Astrocyte of the hippocampus (primary cell): ENCODE results near the gene AFF1.
A peak's percentile ranks its signal among the peaks of the same experiment; 100 is the strongest.

Source experiments
- DNase-seq: peaks from one replicate; pipeline ENCODE4 v3.0.0; 2011; ENCODE audit warnings: low read depth, low spot score

AFF1 gene

DNA sequence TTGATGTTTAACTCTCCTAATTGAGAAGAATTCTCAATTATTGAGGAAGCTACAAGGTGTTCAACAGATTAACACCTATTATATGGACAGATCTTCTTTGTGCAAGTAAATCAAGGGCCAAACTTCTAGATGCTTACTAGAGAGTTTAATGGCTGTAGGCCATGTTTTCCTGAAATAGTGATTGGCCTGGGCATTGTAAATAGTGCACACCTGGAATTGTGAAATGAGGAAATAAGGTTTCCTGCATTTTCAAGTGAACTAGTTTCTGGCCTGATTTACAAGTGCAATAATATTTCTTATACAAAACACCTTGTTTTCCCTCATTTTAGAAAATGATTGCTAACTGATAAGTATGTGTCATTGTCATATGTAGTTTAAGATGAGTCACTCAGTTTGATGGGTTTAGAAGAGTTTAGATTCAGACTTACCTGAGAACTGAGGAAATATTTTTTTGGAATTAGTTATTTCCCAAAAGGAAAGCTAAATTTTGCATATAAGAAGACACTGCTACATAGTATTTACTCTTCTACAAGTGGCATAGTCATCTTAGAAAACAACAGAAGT, 21.2 kb downstream of the AFF1 start:
- DNase-seq, result no peak

DNA sequence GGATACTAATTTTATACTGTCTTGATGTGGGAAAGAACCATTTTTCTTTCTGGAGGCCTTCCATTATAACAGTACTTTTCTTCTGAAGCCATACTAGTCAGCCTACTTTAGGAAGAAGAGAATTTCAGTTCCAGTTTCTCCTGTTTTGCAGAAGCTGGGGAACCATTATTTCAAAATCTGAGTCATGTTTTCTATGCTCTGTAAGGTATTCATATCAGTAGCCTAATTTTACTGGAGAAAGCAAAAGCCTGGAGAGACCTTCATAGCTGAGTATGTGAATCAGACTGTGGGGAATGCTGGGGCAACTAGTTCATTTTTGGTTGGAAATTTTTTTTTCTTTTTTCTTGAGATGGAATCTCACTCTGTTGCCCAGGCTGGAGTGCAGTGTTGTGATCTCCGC, 22.4 kb downstream of the AFF1 start:
- peak; percentile 65 for DNase-seq

DNA sequence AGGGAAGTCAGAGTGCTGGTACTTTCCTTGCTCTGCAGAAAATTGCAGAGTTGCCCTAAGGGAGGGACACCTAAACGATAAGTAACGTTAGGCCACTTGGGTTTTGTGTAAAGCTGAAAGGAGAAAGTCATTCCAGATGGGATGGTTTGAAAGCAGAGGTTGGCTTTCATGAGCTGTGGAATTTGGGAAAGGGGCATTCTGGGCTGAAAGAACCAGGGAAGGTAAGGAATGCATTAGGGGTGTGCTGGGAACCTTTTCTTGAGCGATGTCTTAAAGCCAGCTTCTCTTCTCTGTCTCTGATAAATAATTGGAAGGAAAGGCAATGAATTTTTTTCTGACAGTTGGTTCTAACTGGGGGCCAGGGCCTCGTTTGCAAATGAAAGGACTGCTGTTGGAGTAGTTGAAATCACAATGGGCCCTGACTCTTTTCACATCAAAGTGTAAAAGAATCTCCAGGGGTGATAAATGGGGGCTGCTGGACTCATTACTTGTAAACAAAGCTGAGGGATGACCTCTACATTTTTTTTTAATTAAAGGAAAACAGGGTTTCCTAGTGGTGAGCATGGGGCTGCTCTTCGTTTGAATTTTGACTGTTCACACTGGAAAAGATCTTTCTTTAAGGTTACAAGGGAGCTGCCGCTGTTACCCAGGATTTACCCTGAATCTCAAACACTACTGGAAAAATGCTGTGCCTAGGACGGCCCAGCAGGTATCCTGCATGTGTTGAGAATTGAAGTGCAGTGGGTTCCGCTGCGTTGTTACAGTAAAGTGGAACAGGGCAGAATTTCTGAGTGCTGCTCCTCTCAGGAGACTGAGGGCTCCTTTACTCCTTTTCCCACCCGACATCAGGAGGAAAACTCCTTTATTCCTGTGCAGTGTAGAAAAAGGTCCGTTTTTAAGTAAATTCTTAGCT, 25.0 kb downstream of the AFF1 start:
- peak; percentile 33 for DNase-seq

DNA sequence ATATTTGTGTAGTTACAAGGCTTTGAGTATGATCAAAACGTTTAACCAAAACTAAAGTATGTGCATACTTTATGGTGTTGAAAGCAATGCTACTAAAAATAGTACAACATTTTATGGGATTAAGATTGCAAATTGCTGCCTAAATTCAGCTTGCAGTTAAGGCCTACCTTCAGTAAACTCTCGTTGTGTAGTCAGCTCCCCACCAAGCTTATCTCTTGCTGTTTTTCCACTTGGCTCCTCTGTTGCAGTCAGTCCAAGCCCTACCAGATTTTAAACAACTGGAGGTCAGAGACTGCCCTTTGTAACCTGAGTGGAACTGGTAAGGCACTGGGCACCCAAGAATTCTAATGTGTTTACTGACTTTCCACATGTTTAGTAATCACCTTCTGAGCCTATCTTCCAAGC, 25.7 kb downstream of the AFF1 start:
- DNase-seq, result peak; percentile 17

DNA sequence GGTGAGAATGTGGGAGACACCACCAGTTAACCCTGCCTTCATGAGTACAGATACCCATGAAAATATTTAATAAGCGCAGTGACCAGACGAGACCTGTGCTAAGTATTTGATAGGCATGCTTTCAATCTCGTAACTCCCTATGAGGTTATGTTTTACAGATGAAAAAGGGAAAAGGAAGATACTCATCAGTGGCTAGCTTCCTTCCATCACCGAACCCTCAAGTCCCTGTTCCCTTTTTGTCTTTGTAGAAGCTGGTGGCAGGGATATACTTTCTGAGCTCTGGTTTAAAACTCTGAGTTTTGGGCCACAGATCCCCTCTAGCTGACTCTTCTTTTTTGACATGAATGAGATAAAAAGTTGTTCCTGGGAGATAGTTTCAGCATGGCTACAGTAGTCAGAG, 26.3 kb downstream of the AFF1 start:
- DNase-seq, result no peak

DNA sequence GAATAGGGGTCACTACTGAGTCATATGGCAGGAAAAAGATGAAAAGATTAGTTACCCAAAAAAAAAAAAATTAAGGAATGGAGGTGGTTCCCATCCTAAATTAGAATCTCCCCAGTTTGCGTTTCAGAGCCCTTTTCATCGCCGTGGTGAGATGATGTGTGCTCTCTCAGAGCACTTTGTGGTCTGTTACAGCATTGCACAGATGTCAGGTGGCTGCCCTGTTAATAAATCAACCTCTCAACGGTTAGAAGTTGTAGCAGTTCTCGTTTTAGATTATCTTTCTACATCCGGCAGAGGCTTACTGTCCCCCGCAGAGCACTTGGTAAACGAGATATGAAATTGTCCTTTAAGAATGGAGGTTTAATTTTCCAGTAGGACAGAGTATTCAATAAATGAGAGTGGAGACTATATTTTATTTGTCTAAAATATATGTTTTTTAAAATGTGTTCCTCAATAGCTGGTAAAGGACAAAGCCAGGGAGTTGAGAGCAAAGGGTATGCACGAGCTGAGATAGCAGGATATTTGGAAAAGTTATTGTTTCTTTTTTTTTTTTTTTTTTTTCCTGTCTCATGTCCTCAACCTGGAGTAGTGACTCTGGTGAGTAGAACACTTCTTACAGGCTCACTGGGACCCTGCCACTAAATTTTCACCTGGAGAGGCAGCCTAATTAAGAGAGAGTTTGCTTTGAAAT, 26.9 kb downstream of the AFF1 start:
- DNase-seq, result peak; percentile 52

DNA sequence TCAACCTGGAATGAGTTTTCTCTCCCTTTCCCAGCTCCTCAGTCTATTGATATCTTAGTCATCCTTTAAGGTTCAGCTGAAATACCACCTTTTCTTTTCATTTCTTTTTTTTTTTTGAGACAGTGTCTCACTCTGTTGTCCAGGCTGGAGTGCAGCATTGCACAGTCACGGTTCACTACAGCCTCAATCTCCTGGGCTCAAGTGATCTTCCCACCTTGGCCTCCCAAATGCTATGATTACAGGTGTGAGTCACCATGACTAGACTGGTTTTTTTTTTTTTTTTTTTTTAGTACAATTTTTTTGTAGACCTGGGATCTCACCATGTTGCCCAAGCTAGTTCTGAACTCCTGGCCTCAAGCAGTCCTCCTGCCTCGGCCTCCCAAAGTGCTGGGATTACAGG, 28.9 kb downstream of the AFF1 start:
- DNase-seq, result no peak

DNA sequence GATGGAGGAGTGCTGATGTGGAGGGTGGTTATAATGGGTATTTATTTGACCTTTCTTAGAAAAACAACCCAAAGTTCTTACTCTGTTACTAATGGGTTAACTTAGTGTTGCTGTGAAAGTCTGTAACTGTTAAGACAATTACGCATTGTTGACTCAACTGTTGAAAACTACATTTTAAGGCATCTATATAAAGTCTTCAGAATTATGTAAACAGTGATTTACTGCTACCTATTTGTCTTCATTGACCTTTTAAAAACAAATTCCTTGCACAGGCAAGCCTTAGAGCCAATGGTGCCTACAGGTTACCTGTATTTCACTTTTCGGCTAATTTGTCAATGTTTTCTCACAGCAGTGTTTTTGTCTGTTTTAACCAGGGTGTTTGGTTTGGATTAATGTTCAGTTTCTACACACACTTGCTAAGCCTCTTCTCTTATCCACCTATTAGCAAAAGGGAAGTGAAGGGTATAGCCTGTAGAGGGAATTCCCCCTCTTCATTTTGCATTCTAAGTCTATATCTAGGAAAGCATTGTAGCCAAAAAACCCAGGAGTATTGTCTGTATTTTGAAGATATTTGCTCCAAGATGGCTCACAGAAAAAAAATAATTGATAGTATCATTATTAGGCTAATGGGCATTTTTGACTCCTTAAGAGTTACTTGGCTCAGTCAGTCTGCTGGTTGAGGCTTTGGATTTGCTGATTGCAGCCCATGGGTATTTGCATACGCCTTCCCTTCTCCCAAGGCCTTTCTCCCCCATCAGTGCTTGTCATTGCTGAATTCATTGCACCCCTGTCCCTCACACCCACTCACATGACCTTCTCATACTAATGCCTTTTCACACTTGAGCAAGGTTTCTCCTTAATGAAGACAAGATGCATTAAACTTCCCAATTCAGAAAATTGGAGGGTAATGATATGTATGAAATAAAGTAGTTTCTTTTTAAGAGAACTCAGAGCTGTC, 30.5 kb downstream of the AFF1 start:
- DNase-seq, result no peak

DNA sequence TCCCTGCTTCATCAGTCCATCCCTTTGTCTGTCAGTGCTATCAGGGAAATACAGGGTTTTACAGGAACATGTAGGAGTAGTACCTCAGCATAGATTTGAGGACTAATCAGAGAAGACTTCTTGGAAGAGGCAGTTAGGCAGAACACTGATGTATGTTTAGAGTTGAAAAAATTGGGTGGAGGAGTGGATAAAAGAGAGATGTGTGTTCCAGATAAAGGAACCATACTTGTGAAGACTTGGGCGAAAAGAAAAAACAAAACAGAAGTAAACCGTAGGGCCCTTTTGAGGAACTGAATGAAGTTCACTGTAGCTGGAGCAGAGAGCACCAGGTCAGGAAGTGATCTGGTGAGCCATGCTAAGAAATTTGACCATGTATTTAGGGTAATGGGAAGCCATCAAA, 32.3 kb downstream of the AFF1 start:
- DNase-seq, result no peak

DNA sequence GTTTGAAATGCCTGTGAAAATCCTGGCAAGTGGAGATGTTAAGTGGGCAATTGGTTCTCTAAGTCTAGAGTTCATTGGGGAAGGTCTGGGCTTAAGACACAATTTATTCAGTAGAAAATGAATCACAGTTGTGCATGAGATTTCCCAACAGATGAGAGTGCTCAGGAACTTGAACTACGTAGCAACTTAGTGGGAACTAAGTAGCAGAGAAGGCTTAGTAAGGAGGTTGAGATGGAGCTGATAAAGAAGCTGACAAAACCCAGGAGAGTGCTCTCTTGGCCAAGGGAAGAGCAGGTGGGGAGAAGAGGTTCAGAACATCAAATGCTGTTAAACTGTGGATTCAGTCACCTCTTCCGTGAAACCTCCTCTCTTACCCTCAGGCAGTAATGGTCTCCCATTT, 33.0 kb downstream of the AFF1 start:
- no peak for DNase-seq

DNA sequence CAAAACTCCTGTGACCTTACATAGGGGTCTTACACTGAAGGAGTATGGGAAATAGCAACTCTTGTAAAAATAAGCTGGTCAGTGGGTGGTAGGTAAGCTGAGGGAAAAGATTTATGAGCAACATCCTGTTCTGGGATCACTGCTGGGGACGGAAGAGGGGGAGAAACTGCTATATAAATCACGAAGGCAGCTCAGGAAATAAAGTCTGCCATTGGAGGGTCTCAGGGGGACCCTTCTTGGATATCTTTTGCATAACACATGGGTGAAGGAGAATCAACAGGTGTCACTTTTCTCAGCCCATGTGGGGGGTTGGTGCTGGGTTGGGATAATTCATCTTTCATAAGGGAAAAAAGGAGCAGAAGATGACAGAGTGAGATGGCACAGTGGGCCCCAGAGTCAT, 33.7 kb downstream of the AFF1 start:
- DNase-seq, result no peak

DNA sequence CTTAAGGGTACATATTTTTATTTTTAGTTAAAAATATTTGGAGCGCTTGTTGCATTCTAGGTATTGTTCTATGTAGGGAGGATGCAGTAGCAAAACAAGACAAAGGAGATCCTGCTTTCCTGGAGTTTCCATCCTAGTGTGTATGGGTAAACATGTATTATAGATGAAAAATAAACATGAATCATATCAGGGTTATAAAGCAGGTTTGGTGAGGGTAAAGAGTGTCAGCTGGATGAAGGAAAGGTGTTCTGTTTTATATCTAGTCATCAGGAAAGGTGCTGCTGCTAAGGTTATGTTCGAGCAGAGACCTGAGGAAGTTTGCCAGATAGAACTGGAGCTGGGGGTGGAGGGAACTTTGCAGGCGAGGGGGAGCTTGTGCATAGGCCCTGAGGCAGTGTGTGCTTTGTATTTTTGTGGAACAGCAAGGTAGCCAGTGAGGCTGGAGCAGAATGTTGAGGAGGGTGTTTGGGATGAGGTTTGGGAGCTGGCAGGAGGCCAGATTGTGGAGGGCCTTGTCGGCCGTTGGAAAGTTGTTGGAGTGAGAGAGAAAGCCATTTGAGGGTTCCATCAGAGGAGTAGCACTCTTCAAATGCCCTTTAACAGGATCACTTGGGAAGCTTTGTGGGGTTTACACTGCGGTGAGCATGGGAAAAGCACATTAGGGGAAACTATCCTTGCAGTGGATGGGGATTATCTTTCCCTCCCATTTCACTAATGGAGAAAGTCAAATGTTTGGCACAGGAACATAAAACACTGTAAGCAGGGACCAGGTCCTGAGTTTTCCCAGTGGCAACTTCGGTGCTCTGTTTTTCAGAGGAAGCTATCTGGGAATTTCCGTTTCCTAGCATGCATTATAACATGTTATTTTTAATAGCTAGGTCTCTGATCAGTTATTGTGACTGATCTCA, 35.9 kb downstream of the AFF1 start:
- no peak for DNase-seq

DNA sequence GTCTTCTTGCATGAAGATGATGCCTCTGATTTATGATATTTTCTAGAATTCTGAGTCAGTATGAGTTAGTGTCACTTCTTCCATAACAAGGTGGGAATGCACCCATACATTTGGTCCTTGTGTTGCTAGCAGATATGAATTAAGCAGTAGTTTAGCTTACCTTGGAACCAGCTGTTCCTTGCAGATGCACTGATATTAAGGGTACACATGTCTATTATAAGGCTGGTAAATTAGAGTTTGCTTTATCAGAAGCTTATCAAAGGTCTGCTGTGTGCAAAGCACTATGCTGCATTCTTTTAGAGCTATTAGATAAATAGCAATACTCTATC, 36.5 kb downstream of the AFF1 start:
- no peak for DNase-seq

DNA sequence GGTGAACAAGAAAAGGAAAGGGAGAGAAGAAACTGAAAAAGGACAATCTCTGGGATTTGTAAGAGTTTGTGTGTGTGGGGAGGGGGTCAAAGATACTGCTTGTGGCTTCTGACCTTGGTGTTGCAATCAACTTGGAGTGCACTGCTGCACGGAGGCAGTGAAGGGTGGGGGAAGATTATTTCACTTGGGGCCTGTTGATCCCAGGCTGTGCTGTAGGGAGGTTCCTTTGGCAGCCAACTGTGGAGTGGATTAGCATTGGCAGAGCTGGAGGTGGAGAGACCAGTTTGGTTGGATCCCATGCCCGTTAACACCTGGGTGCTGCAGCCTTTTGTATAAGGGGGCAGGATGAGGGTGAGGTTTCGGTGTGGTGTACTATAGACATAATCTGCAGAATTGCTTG, 38.2 kb downstream of the AFF1 start:
- DNase-seq, result no peak

DNA sequence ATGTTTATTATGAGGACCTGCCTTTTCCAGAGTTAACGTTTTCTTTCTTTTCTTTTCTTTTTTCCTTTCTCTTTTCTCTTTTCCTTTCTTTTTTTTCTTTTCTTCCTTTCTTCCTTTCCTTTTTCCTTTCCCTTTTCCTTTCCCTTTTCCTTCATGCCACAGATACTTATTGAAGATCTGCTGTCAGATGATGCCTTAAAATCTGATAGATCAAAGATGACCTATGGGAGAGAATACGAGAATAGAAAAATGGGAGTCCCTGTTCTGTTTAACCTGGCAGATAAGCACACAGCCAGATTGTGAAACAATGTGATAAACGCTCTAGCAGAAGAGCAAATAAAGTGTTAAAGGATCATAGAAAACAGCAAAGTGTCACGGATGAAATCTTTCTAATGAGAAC, 38.9 kb downstream of the AFF1 start:
- DNase-seq, result no peak

DNA sequence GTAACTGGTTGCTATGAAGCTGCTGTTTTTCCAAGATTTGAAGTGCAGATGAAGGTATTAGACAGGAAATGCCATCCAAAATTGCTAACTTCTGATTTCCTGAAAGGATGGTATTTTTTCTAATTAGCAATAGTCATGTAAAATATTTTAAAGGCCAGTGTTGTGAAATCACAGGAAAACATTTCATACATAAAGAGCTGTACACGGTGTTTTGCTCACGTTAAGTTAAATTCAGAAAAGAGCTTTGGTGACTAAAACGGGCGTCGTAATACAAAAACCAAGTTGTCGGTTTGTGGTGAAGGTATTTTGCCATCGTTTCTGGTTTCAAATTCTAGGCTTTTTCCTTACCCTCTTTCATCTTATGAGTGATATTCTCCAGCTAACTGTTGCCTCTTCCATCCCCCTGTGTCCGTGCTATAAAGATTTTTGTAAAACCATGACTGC, 39.8 kb downstream of the AFF1 start:
- DNase-seq, result no peak

DNA sequence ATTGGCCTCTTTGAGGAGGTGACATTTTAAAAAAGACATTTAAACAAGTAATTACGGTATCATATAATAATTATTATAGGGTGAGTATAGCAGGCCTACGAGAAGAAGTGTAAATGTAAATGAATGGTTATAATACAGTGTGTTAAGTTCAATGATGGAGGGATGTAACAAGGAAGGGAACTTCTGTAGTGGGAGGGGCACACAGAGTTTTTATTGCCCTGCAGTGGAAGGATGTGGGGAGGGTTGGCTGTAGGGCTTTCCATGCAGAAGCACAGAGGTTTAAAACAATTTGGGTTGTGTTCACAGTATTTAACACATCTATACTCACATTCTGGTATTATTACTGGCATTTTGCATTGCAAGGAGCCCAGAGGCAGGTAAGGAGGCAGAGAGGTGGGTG, 41.1 kb downstream of the AFF1 start:
- DNase-seq, result no peak

DNA sequence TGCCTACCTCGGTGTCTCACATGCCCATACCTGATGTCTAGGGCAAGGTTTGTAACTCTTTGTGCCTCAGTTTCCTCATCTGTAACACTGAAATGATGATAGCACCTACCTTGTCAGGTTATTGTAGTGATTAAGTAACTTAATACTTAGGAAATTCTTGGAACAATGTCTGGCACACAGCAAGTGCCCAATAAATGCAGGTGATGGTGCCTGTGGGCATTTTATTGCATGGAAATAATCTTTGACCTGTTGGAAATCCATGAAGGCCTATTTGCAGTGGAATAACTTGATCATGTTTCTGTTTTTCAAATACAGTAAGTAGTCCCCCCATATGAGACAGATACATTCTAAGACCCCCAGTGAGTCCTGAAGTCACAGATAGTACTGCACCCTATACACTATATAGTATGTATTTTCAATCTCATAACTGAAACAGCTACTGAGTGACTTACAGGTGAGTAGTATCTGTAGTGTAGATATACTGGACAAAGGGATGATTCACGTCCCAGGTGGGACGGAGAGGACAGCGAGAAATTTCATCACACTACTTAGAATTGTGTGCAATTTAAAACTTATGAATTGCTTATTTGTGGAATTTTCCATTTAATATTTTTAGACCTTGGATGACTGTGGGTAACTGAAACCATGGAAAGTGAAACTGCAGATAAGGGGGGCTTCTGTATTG, 42.1 kb downstream of the AFF1 start:
- DNase-seq, result no peak

DNA sequence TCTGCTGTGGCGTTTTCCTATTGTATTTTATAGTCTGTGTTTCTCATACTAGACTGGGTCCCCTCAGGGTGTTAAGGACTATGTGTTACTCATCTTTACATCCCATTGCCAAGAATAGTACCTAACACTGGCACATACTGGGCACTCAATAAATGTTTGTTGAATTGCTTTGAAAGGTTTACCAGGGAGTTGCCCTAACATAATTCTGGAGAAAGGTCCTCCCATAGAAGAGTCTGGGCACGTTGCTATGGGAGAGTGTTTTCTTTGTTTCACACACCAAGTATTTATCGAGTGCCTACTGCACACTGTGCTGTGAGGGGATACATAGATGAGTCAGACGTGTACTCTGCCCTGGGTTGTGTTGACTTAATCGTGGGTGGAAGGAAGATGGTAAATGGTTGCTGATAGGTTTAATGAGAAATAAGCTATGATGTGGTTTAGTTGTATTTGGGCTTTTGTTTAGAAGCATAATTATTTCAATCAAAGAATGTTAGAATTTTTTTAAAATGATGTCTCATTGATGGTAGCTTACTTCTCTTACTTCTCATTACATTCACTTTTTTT, 42.9 kb downstream of the AFF1 start:
- peak; percentile 49 for DNase-seq

DNA sequence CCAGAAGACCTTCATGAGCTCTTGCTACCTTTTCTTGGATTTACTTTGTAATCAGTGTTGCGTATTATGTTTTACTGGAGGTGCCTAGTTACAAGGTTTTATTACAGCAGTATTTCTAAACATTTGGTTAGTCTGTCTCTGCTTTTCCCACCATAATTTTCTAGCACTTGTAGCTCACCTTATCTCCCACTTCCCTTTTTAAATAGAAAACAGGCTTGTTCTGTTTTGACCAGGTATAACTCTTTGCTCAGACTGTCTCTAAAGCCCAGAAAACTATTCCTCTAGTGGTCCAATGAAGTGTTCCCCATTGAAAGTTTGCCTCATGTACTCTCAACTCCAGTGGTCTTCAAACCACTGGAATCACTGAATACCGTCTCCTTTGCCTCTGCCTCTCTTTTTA, 43.9 kb downstream of the AFF1 start:
- no peak for DNase-seq
